NOMO-1 (cell line): ENCODE data around the gene COA5.
A peak's percentile ranks its signal among the peaks of the same experiment; 100 is the strongest.
"Not testable (repeated sequence)": the region's sequence is repeated elsewhere in the genome, so short reads cannot be mapped to it uniquely, and the experiment has no call there.

Experiments
- DNase-seq, 2 experiments: peaks; one replicate each; lab custom pipeline; 2025; ENCODE audit not compliant: unreplicated experiment in 2 of 2; lab: John Stamatoyannopoulos, UW

The COA5 gene

DNA sequence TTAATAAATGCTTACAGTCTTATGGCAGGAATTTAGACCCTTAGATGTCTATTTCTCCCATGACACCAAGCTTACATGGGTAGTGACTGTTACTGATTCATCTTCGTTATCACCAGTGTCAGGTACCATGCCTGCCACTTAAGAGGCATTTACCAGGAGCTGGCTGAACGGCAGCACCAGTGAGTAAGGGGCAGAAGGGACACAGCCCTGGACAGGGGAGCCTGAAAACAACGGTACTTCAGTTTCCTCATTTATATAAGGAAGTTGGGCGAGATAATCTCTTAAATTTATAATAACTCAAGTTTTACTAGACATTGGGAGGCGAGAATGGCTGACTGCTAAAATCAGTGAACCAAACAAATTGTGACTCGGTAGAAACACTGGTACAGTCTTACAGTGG lies 1.2 kb downstream of the COA5 start:
- DNase-seq = peak in 1 of 2 experiments; percentile 32

- no peak for DNase-seq
Measured at GRCh38 chr2:98606431-98606830, 1.9 kb downstream of the COA5 start.

- DNase-seq = no peak
Measured at GRCh38 chr2:98605076-98605475, 3.2 kb downstream of the COA5 start.

DNA sequence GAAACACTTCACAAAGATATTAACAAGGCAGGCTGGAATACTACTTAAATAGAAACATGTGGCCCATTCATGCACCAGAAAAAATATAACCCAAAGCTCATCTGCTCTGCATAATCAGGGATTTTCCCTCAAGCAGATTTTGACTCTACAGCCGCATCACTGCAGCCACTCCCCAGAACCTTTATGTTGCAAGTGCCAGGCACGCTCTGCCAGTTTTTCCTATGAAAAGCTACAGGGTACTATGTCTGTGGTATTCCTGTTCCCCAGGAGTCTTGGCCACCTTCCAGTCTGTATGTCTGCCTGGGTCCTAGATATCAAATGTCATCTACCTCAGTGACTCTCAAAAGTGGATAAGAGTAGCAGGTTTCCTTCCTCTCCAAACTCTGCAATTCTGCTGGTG lies 3.8 kb downstream of the COA5 start:
- DNase-seq = no peak

GRCh38 chr2:98601532-98602132 lies 6.7 kb downstream of the COA5 start:
- peak in 1 of 2 experiments; percentile 3 for DNase-seq

DNA sequence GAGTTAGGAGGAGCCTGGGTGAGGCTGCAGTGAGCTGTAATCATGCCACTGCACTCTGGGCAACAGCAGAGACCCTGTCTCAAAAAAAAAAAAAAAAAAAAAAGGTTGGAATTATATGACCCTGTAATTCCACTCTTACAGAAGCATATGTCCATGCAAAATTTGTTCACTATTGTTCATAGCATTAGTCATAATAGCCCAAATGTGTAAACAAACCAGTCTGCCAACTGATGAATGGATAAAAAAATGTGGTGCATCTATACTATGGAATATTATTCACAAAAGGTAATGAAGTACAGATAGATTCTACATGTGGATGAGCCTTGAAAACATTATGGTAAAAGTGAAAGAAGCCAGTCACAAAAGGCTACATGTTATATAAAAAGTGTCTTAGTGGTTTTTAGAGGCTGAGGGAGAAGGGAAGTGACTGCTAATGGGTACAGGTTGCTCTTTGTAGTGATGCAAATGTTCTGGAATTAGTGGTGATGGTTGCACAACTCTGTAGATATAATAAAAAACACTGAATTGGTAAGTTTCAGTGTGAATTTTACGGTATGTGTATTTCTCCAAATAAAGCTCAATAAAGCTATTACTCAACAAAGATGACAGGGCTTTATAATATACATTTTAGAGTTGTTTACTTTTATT lies 9.4 kb downstream of the COA5 start:
- DNase-seq = peak in 1 of 2 experiments; percentile 8

GRCh38 chr2:98594665-98595064 lies 13.6 kb downstream of the COA5 start:
- not testable (repeated sequence) for DNase-seq

DNA sequence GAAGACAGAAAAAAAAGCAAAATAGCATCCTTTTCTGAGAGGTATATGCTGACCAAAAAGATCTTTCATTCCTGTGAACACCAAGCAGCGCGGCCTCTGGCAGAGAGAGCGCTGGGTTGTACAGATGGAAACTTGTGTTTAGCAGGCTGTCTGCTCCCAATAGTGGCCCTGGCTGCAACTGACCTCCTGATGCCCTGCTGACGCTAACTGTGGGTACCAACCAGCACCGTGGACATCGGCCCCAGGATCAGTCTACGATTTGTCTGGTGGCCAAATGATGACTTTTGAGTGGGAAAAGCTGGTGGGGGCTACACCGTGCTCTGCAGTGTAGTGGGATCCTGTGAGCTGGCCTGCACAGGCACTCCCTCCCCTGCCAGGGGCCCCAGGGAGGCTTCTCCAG lies 15.7 kb downstream of the COA5 start:
- DNase-seq = no peak

DNA sequence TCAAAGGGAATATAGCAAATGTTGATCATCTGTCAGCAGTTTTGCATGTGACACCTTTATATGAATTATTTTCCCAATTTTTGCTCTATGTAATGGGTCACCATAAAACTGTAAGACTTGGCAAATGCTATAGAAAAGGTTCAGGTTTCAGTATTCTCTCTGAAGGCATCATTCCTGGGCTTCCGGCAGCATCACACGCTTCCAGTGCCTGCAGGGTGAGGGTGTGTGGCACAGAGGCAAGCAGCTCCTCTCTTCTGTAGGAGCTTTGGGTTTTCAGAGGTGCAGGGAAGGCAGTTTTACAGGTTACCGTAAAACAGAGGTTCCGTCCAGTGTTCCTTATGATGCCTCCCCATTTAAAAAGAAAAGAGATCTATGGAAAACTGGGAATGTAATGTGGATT lies 18.8 kb downstream of the COA5 start:
- no peak for DNase-seq

GRCh38 chr2:98588880-98589431 lies 19.4 kb downstream of the COA5 start:
- no peak for DNase-seq

- DNase-seq = no peak
Measured at GRCh38 chr2:98586551-98587140, 21.7 kb downstream of the COA5 start.

DNA sequence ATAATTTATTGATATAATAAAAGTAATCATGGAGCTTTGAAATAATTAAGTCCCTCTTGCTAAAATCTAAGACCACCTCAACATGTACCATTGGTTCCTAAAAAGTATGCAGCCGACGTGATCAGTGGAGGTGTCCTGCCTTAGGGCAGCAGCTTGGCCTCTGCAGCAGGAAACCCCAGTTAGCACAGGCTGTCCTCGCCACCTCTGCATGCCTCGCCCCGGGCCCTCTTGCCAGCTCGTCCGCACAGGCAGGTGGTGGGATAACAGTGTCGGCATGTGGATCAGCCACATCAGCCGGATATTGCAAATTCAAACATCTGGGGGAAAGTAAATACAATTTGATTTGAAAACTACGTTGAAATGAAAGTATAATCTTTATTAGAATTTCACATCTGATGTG lies 22.9 kb downstream of the COA5 start:
- DNase-seq = no peak

DNA sequence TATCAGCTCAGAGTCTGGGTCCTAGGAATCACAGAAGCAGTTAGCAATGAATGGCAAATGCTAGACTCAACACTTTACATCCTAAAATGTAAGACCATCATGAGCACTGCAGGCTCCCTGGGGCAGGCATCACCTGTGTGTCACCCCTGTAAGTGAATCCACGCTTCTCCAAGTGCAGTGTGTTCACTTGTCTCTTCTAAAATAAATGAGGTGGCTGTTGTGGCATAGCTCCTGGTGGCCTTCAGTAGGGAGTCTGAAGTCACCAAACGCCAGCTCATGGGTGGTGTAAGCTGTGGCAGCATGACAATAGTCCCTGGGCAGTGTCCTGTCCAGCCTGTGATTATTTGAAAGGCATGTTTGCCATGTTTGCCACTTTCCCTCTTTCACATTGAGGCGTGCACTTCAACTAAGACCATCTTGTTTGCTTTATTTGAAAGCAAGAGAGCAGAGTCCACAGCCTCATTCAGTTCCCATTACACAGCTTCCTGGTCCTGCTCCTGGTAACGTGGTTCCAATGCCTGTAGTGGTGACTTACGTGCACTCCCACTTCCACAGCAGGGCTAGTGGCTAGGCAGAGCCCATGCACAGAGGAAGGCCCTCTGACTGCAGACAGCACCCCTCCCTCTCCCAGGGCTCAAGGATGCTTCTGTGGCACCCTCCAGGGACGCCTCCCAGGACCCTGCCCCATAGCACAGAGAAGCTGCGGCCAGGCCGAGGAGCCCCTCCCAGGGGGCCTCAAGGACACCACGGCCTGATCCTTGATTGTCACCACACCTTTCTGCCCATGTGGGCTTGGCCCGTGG lies 24.3 kb downstream of the COA5 start:
- no peak for DNase-seq

- DNase-seq = no peak
Measured at GRCh38 chr2:98583276-98583675, 25.0 kb downstream of the COA5 start.

DNA sequence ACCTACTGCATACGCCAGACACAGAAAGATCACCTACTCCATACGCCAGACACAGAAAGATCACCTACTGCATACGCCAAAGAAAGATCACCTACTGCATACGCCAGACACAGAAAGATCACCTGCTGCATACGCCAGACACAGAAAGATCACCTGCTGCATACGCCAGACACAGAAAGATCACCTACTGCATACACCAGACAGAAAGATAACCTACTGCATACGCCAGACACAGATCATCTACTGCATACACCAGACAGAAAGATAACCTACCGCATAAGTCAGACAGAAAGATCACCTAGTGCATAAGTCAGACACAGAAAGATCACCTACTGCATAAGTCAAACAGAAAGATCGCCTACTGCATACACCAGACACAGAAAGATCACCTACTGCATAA lies 25.8 kb downstream of the COA5 start:
- DNase-seq = no peak

GRCh38 chr2:98580656-98581284 lies 27.5 kb downstream of the COA5 start:
- DNase-seq = no peak

GRCh38 chr2:98579926-98580325 lies 28.4 kb downstream of the COA5 start:
- no peak for DNase-seq

DNA sequence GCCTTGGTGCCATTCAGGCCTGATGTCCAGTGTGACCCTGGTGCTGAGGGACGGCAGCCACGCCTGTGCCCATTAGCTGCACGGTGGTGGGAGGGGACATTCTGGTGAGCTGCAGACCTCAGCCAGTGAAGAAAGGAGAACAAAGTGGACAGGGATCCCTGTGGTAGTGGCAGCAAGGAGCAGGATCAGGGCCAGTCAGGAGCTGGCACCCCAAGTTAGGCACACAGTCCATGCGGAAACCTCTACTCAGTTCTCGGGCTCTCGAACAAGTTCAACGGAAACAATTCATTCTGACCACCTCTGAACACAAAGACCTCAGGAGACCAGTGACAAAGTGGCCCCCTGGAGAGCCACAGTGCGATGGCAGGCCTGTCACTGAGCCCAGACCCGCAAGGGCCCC lies 30.1 kb downstream of the COA5 start:
- DNase-seq = no peak

GRCh38 chr2:98577313-98577712 lies 31.0 kb downstream of the COA5 start:
- DNase-seq = no peak

- no peak for DNase-seq
Measured at GRCh38 chr2:98576666-98577312, 31.5 kb downstream of the COA5 start.
